K562 (cell line): ENCODE results near the gene GIT2. TPM values are rescaled to one million over a fixed set of nuclear protein-coding genes. Genes with fewer than 3 reads are reported as not detected.

Source experiments
- ATAC-seq: fragments of 200-7000 bp; cut with Tn5 transposase; 3 replicates; pipeline ENCODE4 v1.9.1; 2020; ENCODE audit warnings: moderate library complexity
- BruUV-seq: library from RNA; stranded (reverse); fragments of 400-500 nt; replicated peaks from 2 replicates; lab custom pipeline; 2021; lab: Mats Ljungman, UMichigan
- CTCF ChIA-PET: fragments of 300-600 bp; formaldehyde crosslinking; extraction: SDS; loops from one replicate; lab custom pipeline; 2021; ENCODE audit warnings: low intra/inter-chr PET ratio; lab: Yijun Ruan, JAX
- POLR2A ChIA-PET: fragments of 300-600, 350-650 bp; sonication (Branson Sonifier 250); formaldehyde crosslinking; extraction: SDS; loops from one replicate; lab custom pipeline; 2021; ENCODE audit warnings: antibody characterized with exemption, inconsistent platforms; lab: Yijun Ruan, JAX
- DNase-seq, 4 experiments: peaks; one replicate each; pipeline versions ENCODE4 v3.0.0 to v3.0.0-alpha.2; 2011 to 2018; ENCODE audit warnings: low spot score in 3 of 4, mixed read lengths in 3 of 4; ENCODE audit errors: extremely low read depth in 1 of 4
- FAIRE-seq: peaks from 2 replicates; lab custom pipeline; 2011; peaks lifted over from hg19 to GRCh38; lab: Jason Lieb, UNC
- H2AFZ ChIP-seq: 2 replicates; pipeline ENCODE4 v1.6.0; 2011; ENCODE audit warnings: low read depth, low read length, control low read depth, inconsistent platforms
- H3K27ac ChIP-seq: fragments of 200-600 bp; 3 replicates; pipeline ENCODE4 v1.8.0; 2011; ENCODE audit warnings: low read depth, mild to moderate bottlenecking, control low read depth, inconsistent platforms, low read length, moderate library complexity, mixed read lengths; ENCODE audit errors: extremely low read depth
- H3K27me3 ChIP-seq, 2 experiments: fragments of 300-600 bp in 1 of 2; 2 replicates in 1 of 2; 3 replicates in 1 of 2; pipeline versions ENCODE4 v1.6.0 to v1.8.0; 2011; ENCODE audit warnings: inconsistent platforms in 2 of 2, low read length in 2 of 2, mild to moderate bottlenecking in 1 of 2, mixed read lengths in 1 of 2, moderate library complexity in 1 of 2; ENCODE audit not compliant: control insufficient read depth in 2 of 2, insufficient read depth in 2 of 2
- H3K36me3 ChIP-seq: fragments of 300-600 bp; 3 replicates; pipeline ENCODE4 v1.8.0; 2011; ENCODE audit warnings: mild to moderate bottlenecking, low read length, inconsistent platforms; ENCODE audit not compliant: control insufficient read depth, insufficient read depth
- H3K4me1 ChIP-seq, 2 experiments: fragments of 200-600 bp in 1 of 2; replicated peaks in 1 of 2; 2 replicates in 1 of 2; 3 replicates in 1 of 2; pipeline versions ENCODE4 v1.5.1 to v1.8.0; 2011; ENCODE audit warnings: inconsistent platforms in 2 of 2, low read length in 2 of 2, mild to moderate bottlenecking in 1 of 2, mixed read lengths in 1 of 2, moderate library complexity in 1 of 2; ENCODE audit not compliant: control insufficient read depth in 2 of 2, insufficient read depth in 2 of 2
- H3K4me2 ChIP-seq: 2 replicates; pipeline ENCODE4 v1.6.1; 2011; ENCODE audit warnings: low read length, control low read depth, inconsistent platforms, mixed read lengths; ENCODE audit not compliant: insufficient read depth
- H3K4me3 ChIP-seq: fragments of 200-600 bp; sonication (generic), shearing (Covaris generic); 2 replicates; pipeline ENCODE4 v1.5.1; 2016; ENCODE audit warnings: control low read depth, inconsistent platforms
- H3K79me2 ChIP-seq: fragments of 200-600 bp; 3 replicates; pipeline ENCODE4 v1.8.0; 2011; ENCODE audit warnings: low read length, inconsistent platforms; ENCODE audit not compliant: control insufficient read depth, insufficient read depth
- H3K9ac ChIP-seq, 2 experiments: 2 replicates each; pipeline versions ENCODE4 v1.6.0 to v1.6.1; 2011; ENCODE audit warnings: low read depth in 2 of 2, low read length in 2 of 2, control low read depth in 1 of 2, inconsistent platforms in 1 of 2, mild to moderate bottlenecking in 1 of 2, mixed read lengths in 1 of 2; ENCODE audit not compliant: insufficient read depth in 1 of 2
- H3K9me1 ChIP-seq: one replicate; pipeline ENCODE4 v1.6.0; 2011; ENCODE audit warnings: inconsistent platforms, mild to moderate bottlenecking, low read length, moderate library complexity; ENCODE audit not compliant: control insufficient read depth, insufficient read depth
- H3K9me3 ChIP-seq: replicated peaks from 2 replicates; pipeline ENCODE4 v1.5.1; 2011; ENCODE audit warnings: low read depth, low read length, inconsistent platforms; ENCODE audit not compliant: control insufficient read depth, insufficient read depth
- H4K20me1 ChIP-seq: replicated peaks from 2 replicates; pipeline ENCODE4 v1.6.1; 2011; ENCODE audit warnings: low read length, inconsistent platforms, mixed read lengths; ENCODE audit not compliant: control insufficient read depth, insufficient read depth
- HDAC1 ChIP-seq, 2 experiments: fragments of 450-650 bp; IDR thresholded peaks; 2 replicates each; pipeline ENCODE4 v1.6.1; 2016 to 2017; ENCODE audit warnings: inconsistent platforms in 1 of 2, mild to moderate bottlenecking in 1 of 2, moderate library complexity in 1 of 2
- HNRNPUL1 ChIP-seq: fragments of 200-400 bp; formaldehyde crosslinking; IDR thresholded peaks from 2 replicates; pipeline ENCODE4 v1.6.1; 2017; ENCODE audit warnings: low read length
- POU5F1 ChIP-seq: fragments of 150-350 bp; IDR thresholded peaks from 2 replicates; pipeline ENCODE4 v1.6.1; 2014; ENCODE audit warnings: borderline replicate concordance, low read length, low read depth, mild to moderate bottlenecking; ENCODE audit not compliant: partially characterized antibody
- ZNF311 ChIP-seq: fragments of 250-450 bp; sonication (Bioruptor Pico); IDR thresholded peaks from 2 replicates; pipeline ENCODE4 v1.4.0; 2020; ENCODE audit warnings: mild to moderate bottlenecking, moderate library complexity
- WGBS: fragments of 100-300 bp; shearing (Covaris generic); methylation state at CpG from one replicate; pipeline ENCODE4 v1.1.6; 2016; ENCODE audit warnings: low coverage, mixed read lengths; ENCODE audit not compliant: insufficient coverage; ENCODE audit errors: missing lambda C conversion rate; 5-methylcytosine and 5-hydroxymethylcytosine counted together
- in situ Hi-C: fragments of 300-500 bp; cut with MboI; formaldehyde crosslinking; loops from 4 replicates; pipeline ENCODE4 v1.15.0; 2018; ENCODE audit warnings: inconsistent platforms, mixed read lengths
- intact Hi-C: fragments of 100-400 bp; cut with micrococcal nuclease; formaldehyde crosslinking; loops from 2 replicates; pipeline ENCODE4 v1.14.2; 2022
- polyA plus RNA-seq, 8 experiments: library from polyadenylated mRNA; depleted of rRNA in 4 of 8; stranded (reverse) in 5 of 8; unstranded in 3 of 8; fragments of >200 nt; fragmentation: Nextera tagmentation in 2 of 8; fragmentation: Illumina TruSeq in 1 of 8; extraction: Ambion mirVana in 2 of 8; extraction: Trizol in 1 of 8; gene quantifications; 2 replicates each; pipeline versions ENCODE4 v1.2.1 to v1.2.3, GENCODE V29; 2011 to 2014; ENCODE audit warnings: inconsistent platforms in 1 of 8, missing spikeins in 1 of 8
- total RNA-seq, 7 experiments: library from RNA; depleted of rRNA in 6 of 7; stranded (reverse); fragments of >200 nt in 6 of 7; fragmentation: Illumina TruSeq in 2 of 7; extraction: Trizol in 2 of 7; gene quantifications; 2 replicates each; pipeline versions ENCODE4 v1.2.1 to v1.2.3, GENCODE V29; 2011 to 2021; ENCODE audit warnings: low replicate concordance in 1 of 7
- TF ChIP-seq, protein P1 (sequence below): sonication (generic); formaldehyde crosslinking; IDR thresholded peaks from 2 replicates; pipeline ENCODE4 v1.8.0; 2022; ENCODE audit warnings: mild to moderate bottlenecking, missing genetic modification reagents

GIT2 gene
- total and polyA plus RNA-seq, 9 of the 15 experiments (the other 6 are each of a cell fraction or from before 2014, with no cell fraction given) = 4.0 to 30.4 (median 23.5) TPM

DNA sequence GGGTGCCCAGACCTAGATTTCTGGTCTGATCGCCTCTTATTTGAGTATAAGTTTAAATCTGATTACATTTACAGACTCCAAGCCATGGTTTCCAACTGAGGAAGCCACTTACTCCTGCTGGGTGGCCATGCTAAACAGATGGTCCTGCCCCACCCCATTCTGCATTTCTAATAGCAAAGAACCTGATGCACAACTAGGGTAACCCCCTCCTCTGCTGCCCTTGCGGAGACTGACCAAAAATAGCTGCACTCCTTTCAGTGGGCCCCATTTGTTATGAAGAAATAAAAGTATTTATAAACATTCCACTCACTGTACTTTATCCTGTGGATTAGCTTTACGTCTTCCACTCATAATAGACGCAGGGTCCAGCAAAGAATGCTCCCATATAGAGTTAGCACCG, 6.8 kb downstream of the GIT2 start:
- Histone ChIP-seq H3K9me1 (no peaks in the 10 kb centered on the region), H3K9me3 (no peaks in the 10 kb centered on the region), H3K27me3 (no peaks in the 10 kb centered on the region), H3K9ac (no peak overlapping the region), H4K20me1 (no peaks in the 10 kb centered on the region), H3K27ac (no peak overlapping the region), H2AFZ (no peak overlapping the region), H3K36me3 (peaks cover 54% of the 10 kb centered on the region; the same call in 2 of the 3 replicates), H3K4me3 (no peak overlapping the region), H3K4me2 (no peak overlapping the region), H3K4me1 (peaks cover 0 to 3% of the 10 kb centered on the region in 2 experiments; a peak in 3 of 5 replicates), H3K79me2 (peaks cover 20% of the 10 kb centered on the region)
- FAIRE-seq (no peak), DNase-seq (no peak), ATAC-seq (no peak)
- CTCF ChIA-PET = no interaction called here
- intact Hi-C loops (no loop called here), in situ Hi-C loops (no loop called here)
- BruUV-seq = no TSS peak
- WGBS = 92% methylated on average over 5 of the region's 5 CpGs
- POLR2A ChIA-PET = no interaction called here
- TF ChIP-seq, protein P1, sequence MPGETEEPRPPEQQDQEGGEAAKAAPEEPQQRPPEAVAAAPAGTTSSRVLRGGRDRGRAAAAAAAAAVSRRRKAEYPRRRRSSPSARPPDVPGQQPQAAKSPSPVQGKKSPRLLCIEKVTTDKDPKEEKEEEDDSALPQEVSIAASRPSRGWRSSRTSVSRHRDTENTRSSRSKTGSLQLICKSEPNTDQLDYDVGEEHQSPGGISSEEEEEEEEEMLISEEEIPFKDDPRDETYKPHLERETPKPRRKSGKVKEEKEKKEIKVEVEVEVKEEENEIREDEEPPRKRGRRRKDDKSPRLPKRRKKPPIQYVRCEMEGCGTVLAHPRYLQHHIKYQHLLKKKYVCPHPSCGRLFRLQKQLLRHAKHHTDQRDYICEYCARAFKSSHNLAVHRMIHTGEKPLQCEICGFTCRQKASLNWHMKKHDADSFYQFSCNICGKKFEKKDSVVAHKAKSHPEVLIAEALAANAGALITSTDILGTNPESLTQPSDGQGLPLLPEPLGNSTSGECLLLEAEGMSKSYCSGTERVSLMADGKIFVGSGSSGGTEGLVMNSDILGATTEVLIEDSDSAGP (CRISPR knock-in tag) = no peak
- TF ChIP-seq HNRNPUL1 = no peak
- TF ChIP-seq ZNF311 (CRISPR knock-in tag) = no peak
- no peak for TF ChIP-seq HDAC1 (IDR thresholded peaks at IDR 0.05)
- no peak for TF ChIP-seq POU5F1
